ENCODE data around the gene MED10.

MED10 gene

GRCh38 chr5:6410421-6410820, 32.1 kb upstream of the MED10 start:
- TF ChIP-seq MAX (IDR thresholded peaks at IDR 0.05; ENCODE audit: low read depth, low read length): no peak
- no peak for TF ChIP-seq POLR2A (IDR thresholded peaks at IDR 0.05; ENCODE audit: extremely low read depth, insufficient read length)
- TF ChIP-seq CTCF (IDR thresholded peaks at IDR 0.05; ENCODE audit: low read depth, low read length): no peak
- no peak for TF ChIP-seq MYC (IDR thresholded peaks at IDR 0.05; ENCODE audit: low read depth, low read length)

GRCh38 chr5:6408627-6409446, 30.5 kb upstream of the MED10 start:
- no peak for TF ChIP-seq CTCF (IDR thresholded peaks at IDR 0.05; ENCODE audit: low read depth, low read length)
- TF ChIP-seq MYC (IDR thresholded peaks at IDR 0.05; ENCODE audit: low read depth, low read length): no peak
- no peak for TF ChIP-seq POLR2A (IDR thresholded peaks at IDR 0.05; ENCODE audit: extremely low read depth, insufficient read length)
- TF ChIP-seq MAX (IDR thresholded peaks at IDR 0.05; ENCODE audit: low read depth, low read length): no peak
- no peak overlapping the region for H3K4me3 ChIP-seq (ENCODE audit: low read depth, low read length)
- DNase-seq (ENCODE audit: low read depth): no peak

More at GRCh38 chr5:6410421-6410820, 32.1 kb upstream of the MED10 start:
- H3K4me3 ChIP-seq (ENCODE audit: low read depth, low read length): no peak overlapping the region
- no peak for DNase-seq (ENCODE audit: low read depth)

GRCh38 chr5:6408260-6408596, 29.9 kb upstream of the MED10 start:
- TF ChIP-seq MYC (IDR thresholded peaks at IDR 0.05; ENCODE audit: low read depth, low read length) (no peak), CTCF (IDR thresholded peaks at IDR 0.05; ENCODE audit: low read depth, low read length) (no peak), MAX (IDR thresholded peaks at IDR 0.05; ENCODE audit: low read depth, low read length) (no peak), POLR2A (IDR thresholded peaks at IDR 0.05; ENCODE audit: extremely low read depth, insufficient read length) (no peak)
- DNase-seq (ENCODE audit: low read depth): no peak
- H3K4me3 ChIP-seq (ENCODE audit: low read depth, low read length): no peak overlapping the region

- no peak overlapping the region for H3K4me3 ChIP-seq (ENCODE audit: low read depth, low read length)
- TF ChIP-seq CTCF (IDR thresholded peaks at IDR 0.05; ENCODE audit: low read depth, low read length) (no peak), POLR2A (IDR thresholded peaks at IDR 0.05; ENCODE audit: extremely low read depth, insufficient read length) (no peak), MAX (IDR thresholded peaks at IDR 0.05; ENCODE audit: low read depth, low read length) (no peak), MYC (IDR thresholded peaks at IDR 0.05; ENCODE audit: low read depth, low read length) (no peak)
- no peak for DNase-seq (ENCODE audit: low read depth)
Measured at GRCh38 chr5:6407558-6408259, 29.4 kb upstream of the MED10 start.

GRCh38 chr5:6405591-6405990, 27.2 kb upstream of the MED10 start:
- TF ChIP-seq MYC (IDR thresholded peaks at IDR 0.05; ENCODE audit: low read depth, low read length) (no peak), MAX (IDR thresholded peaks at IDR 0.05; ENCODE audit: low read depth, low read length) (no peak), POLR2A (IDR thresholded peaks at IDR 0.05; ENCODE audit: extremely low read depth, insufficient read length) (no peak)
- no peak for DNase-seq (ENCODE audit: low read depth)
- no peak overlapping the region for H3K4me3 ChIP-seq (ENCODE audit: low read depth, low read length)

GRCh38 chr5:6404129-6404528, 25.8 kb upstream of the MED10 start:
- no peak overlapping the region for H3K4me3 ChIP-seq (ENCODE audit: low read depth, low read length)
- TF ChIP-seq CTCF (IDR thresholded peaks at IDR 0.05; ENCODE audit: low read depth, low read length) (no peak), POLR2A (IDR thresholded peaks at IDR 0.05; ENCODE audit: extremely low read depth, insufficient read length) (no peak), MAX (IDR thresholded peaks at IDR 0.05; ENCODE audit: low read depth, low read length) (no peak), MYC (IDR thresholded peaks at IDR 0.05; ENCODE audit: low read depth, low read length) (no peak)
- DNase-seq (ENCODE audit: low read depth): no peak

Measured in NB4 (cell line).